ENCODE data around the gene IL16.
"Not testable (repeated sequence)": the region's sequence is repeated elsewhere in the genome, so short reads cannot be mapped to it uniquely, and the experiment has no call there.

The IL16 gene

DNA sequence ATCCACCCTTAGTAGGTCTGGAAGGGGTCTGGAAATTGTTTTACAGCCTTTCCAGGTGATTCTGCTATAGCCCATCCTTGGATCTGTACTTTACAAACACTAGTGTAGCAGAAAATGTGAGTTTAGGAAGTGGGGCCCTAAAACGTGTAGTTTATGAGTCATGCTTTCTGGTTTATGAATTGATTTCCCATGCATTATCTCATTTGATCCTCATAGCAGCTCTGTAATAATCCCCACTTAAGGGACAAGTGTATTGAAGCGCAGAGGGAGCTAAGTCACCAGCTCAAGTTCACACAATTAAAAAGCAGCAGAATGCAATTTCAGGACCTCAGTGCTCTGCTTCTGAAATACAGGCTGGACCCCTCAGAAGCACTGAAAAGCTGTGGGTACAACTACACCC lies 149.9 kb downstream of the IL16 start:
- H3K4me3 ChIP-seq (ENCODE audit: control insufficient read depth, low read depth, low read length): no peak overlapping the region
- TF ChIP-seq, protein P1, sequence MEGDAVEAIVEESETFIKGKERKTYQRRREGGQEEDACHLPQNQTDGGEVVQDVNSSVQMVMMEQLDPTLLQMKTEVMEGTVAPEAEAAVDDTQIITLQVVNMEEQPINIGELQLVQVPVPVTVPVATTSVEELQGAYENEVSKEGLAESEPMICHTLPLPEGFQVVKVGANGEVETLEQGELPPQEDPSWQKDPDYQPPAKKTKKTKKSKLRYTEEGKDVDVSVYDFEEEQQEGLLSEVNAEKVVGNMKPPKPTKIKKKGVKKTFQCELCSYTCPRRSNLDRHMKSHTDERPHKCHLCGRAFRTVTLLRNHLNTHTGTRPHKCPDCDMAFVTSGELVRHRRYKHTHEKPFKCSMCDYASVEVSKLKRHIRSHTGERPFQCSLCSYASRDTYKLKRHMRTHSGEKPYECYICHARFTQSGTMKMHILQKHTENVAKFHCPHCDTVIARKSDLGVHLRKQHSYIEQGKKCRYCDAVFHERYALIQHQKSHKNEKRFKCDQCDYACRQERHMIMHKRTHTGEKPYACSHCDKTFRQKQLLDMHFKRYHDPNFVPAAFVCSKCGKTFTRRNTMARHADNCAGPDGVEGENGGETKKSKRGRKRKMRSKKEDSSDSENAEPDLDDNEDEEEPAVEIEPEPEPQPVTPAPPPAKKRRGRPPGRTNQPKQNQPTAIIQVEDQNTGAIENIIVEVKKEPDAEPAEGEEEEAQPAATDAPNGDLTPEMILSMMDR (conservative IDR thresholded peaks at IDR 0.05; ENCODE audit: control insufficient read depth, insufficient read depth, low read depth, low read length): no peak
- DNase-seq (ENCODE audit: low read depth): no peak

DNA sequence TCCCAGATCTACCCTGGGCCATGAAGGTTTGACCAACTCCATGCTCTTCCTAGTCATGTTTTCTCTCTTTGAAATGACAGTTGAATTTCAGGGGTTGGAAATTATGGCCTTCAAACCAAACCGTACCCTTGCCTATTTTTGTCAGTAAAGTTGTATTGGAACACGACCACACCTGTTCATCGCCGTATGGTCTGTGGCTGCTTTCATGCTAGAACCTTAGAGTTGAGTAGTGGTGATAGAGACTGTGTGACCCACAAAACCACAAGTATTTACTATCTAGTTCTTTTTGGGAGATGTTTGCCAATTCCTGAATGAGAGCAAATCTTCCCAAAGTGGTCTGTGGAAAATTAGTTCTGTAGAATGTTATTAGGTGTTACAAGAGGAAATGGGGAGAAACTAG lies 151.2 kb downstream of the IL16 start:
- no peak overlapping the region for H3K4me3 ChIP-seq (ENCODE audit: control insufficient read depth, low read depth, low read length)
- TF ChIP-seq, protein P1 (conservative IDR thresholded peaks at IDR 0.05; ENCODE audit: control insufficient read depth, insufficient read depth, low read depth, low read length): no peak
- DNase-seq (ENCODE audit: low read depth): no peak

DNA sequence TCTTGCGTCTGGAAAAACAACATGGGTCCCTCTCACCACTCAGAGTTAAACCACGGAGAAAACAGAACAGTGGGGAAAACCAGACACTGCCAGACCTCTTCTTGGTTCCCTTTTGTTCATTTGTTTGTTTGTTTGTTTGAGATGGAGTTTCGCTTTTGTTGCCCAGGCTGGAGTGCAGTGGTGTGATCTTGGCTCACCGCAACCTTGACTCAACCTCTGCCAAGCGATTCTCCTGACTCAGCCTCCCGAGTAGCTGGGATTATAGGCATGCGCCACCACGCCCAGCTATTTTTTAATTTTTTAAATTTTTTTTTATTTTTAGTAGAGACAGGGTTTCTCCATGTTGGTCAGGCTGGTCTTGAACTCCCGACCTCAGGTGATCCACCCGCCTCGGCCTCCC lies 152.0 kb downstream of the IL16 start:
- H3K4me3 ChIP-seq (ENCODE audit: control insufficient read depth, low read depth, low read length); DNase-seq (ENCODE audit: low read depth): not testable (repeated sequence)

DNA sequence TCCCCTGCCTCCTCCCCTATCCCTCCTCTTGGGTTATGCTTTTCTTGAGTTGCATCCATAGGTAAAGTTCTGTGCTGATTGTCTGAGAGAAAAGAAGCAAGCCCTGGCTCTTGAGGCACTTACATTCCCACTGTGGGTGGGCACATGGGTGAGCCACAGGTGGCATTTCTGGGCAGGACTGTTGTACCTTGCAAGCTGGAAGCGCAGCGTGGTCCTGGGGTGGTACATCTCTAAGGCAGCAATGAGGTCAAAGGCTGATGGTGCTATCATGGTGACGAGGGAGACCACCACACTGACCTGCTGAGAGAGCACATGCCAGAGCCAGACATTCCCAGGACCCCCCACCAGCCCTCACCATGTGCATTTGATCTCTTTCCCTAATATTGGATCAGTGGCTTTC lies 152.6 kb downstream of the IL16 start:
- H3K4me3 ChIP-seq (ENCODE audit: control insufficient read depth, low read depth, low read length): no peak overlapping the region
- TF ChIP-seq, protein P1 (conservative IDR thresholded peaks at IDR 0.05; ENCODE audit: control insufficient read depth, insufficient read depth, low read depth, low read length): no peak
- DNase-seq (ENCODE audit: low read depth): no peak

DNA sequence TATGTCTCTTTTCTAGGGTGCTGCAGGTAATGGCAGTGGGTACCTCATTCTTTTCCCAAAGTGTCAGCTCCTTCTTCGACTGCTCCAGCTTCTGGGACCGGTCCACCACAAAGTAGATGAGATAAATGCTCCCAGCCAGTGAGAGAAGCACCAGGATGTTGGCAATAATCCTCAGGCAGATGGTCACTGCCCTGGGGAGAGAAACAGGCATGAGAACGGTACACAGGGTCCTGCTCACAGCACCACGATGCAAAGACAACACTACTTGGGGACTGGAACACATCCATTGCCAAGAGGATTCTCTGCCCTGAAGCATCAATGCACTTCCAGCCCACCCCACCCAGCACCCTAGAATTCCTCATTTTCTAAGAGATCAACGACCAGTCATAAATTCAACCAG lies 155.0 kb downstream of the IL16 start:
- H3K4me3 ChIP-seq (ENCODE audit: control insufficient read depth, low read depth, low read length): no peak overlapping the region
- no peak for DNase-seq (ENCODE audit: low read depth)
- TF ChIP-seq, protein P1 (conservative IDR thresholded peaks at IDR 0.05; ENCODE audit: control insufficient read depth, insufficient read depth, low read depth, low read length): no peak

DNA sequence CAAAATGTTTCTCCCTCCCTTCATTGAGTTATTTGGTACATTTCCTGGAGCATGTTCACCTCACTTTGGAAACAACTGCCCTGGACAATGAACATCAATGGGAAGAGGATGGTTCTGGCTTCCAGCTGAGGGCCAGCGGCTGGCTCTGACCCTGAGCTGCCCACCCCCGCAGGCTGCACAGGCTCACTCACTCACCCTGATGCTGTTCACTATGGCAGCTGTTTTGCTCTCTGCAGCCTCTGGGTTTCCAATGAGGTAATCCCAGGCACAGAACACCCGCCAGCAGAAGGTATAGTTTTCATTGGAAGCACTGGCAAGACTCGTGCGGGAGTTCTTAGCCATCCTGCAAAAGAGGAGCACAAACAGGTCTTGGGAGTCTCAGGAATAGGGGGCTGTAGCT lies 159.6 kb downstream of the IL16 start:
- no peak overlapping the region for H3K4me3 ChIP-seq (ENCODE audit: control insufficient read depth, low read depth, low read length)
- DNase-seq (ENCODE audit: low read depth): no peak
- TF ChIP-seq, protein P1 (conservative IDR thresholded peaks at IDR 0.05; ENCODE audit: control insufficient read depth, insufficient read depth, low read depth, low read length): no peak

DNA sequence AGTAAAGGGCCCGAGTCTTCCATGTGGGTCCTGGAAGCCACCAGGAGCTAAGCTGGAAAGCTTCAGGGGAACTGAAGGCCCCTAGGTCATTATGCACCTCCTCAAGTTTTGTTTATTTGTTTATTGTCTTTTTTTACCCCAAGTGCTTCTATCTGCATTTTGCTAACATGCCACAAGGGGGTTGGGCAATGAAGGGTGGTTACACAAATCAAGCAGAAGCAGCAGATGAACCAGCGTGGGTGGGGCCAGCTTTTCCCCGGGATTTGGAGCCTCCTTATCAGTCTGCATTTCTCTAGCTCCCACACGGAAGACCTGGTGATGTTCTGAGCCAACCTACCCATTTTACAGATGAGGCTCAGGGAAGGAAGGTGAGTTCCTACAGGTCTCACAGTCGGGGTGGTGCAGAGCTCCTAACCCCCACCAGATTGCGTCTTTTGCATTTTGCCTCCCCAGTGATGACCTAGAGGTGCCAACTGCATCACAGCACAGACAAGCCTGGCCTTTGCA lies 160.6 kb downstream of the IL16 start:
- TF ChIP-seq, protein P1 (conservative IDR thresholded peaks at IDR 0.05; ENCODE audit: control insufficient read depth, insufficient read depth, low read depth, low read length): peak; percentile 5
- H3K4me3 ChIP-seq (ENCODE audit: control insufficient read depth, low read depth, low read length): no peak overlapping the region
- DNase-seq (ENCODE audit: low read depth): no peak

All from fibroblast of mammary gland (primary cell).